B cell (primary cell): ENCODE results near the gene AFG1L. TPM values are rescaled to one million over a fixed set of nuclear protein-coding genes. Genes with fewer than 3 reads are reported as not detected.
A peak's percentile ranks its signal among the peaks of the same experiment; 100 is the strongest.

ENCODE experiments used
- ATAC-seq: fragments of 200-7000 bp; cut with Tn5 transposase; one replicate; pipeline ENCODE4 v1.10.0; 2021; ENCODE audit warnings: low read depth, mild to moderate bottlenecking, moderate number of reproducible peaks, moderate library complexity
- CTCF ChIA-PET: fragments of 350-600 bp; sonication (Branson Sonifier 250); formaldehyde crosslinking; loops from one replicate; lab custom pipeline; 2021; ENCODE audit warnings: antibody characterized with exemption, inconsistent platforms; lab: Charles Lee
- POLR2A ChIA-PET: fragments of 350-600 bp; sonication (Branson Sonifier 250); formaldehyde crosslinking; loops from one replicate; lab custom pipeline; 2021; ENCODE audit warnings: antibody characterized with exemption; lab: Charles Lee
- DNase-seq: peaks from one replicate; pipeline ENCODE4 v3.0.0; 2013
- H2AFZ ChIP-seq: 2 replicates; pipeline ENCODE4 v1.6.1; 2012; ENCODE audit warnings: mild to moderate bottlenecking, low read depth, low read length; ENCODE audit not compliant: insufficient read depth, poor library complexity, severe bottlenecking
- H3K27ac ChIP-seq, 2 donors: 1 replicate in 1 of 2; 2 replicates in 1 of 2; pipeline ENCODE4 v1.5.1; 2012 to 2013; ENCODE audit warnings: low read length in 2 of 2, mild to moderate bottlenecking in 2 of 2, moderate library complexity in 1 of 2
- H3K27me3 ChIP-seq, 4 experiments: fragments of 200-600 bp in 1 of 4; sonication (generic) in 1 of 4; replicated peaks in 1 of 4; 1 replicate in 2 of 4; 2 replicates in 2 of 4; pipeline versions ENCODE4 v1.6.1 to v1.7.0; 2013 to 2016; ENCODE audit warnings: low read length in 3 of 4, mild to moderate bottlenecking in 2 of 4, mixed read lengths in 1 of 4, moderate library complexity in 1 of 4; ENCODE audit not compliant: insufficient read depth in 4 of 4, control insufficient read depth in 3 of 4; ENCODE audit errors: control extremely low read depth in 1 of 4
- H3K36me3 ChIP-seq, 2 experiments: replicated peaks in 1 of 2; 1 replicate in 1 of 2; 2 replicates in 1 of 2; pipeline versions ENCODE4 v1.6.1 to v1.7.1; 2013; ENCODE audit warnings: low read length in 1 of 2; ENCODE audit not compliant: insufficient read depth in 2 of 2, control insufficient read depth in 1 of 2; ENCODE audit errors: control extremely low read depth in 1 of 2, extremely low read depth in 1 of 2
- H3K4me1 ChIP-seq, 2 donors: fragments of 200-600 bp in 1 of 2; sonication (generic) in 1 of 2; 1 replicate in 1 of 2; 2 replicates in 1 of 2; pipeline versions ENCODE4 v1.5.1 to v1.6.1; 2013 to 2017; ENCODE audit warnings: low read length in 2 of 2; ENCODE audit not compliant: control insufficient read depth in 2 of 2, insufficient read depth in 2 of 2
- H3K4me2 ChIP-seq: replicated peaks from 2 replicates; pipeline ENCODE3; 2012; ENCODE audit warnings: mild to moderate bottlenecking, low read depth, low read length; ENCODE audit not compliant: poor library complexity, severe bottlenecking
- H3K4me3 ChIP-seq, 5 experiments: fragments of 200-600 bp in 1 of 5; sonication (generic) in 1 of 5; 1 replicate in 3 of 5; 2 replicates in 2 of 5; pipeline versions ENCODE4 v1.5.1 to v1.7.0; 2011 to 2016; ENCODE audit warnings: low read length in 4 of 5, mild to moderate bottlenecking in 4 of 5, low read depth in 2 of 5, control low read depth in 1 of 5, moderate library complexity in 1 of 5; ENCODE audit not compliant: insufficient read depth in 1 of 5; ENCODE audit errors: control extremely low read depth in 1 of 5, extremely low read depth in 1 of 5
- H3K79me2 ChIP-seq: fragments of 200-600 bp; sonication (generic); one replicate; pipeline ENCODE4 v1.6.0; 2016; ENCODE audit warnings: low read length; ENCODE audit not compliant: control insufficient read depth, insufficient read depth
- H3K9ac ChIP-seq: fragments of 200-600 bp; sonication (generic); 2 replicates; pipeline ENCODE4 v1.6.1; 2017; ENCODE audit warnings: mild to moderate bottlenecking, low read length, moderate library complexity
- H3K9me3 ChIP-seq, 3 donors: one replicate each; pipeline versions ENCODE4 v1.6.1 to v1.7.1; 2013; ENCODE audit warnings: low read length in 2 of 3; ENCODE audit not compliant: control insufficient read depth in 2 of 3, insufficient read depth in 1 of 3; ENCODE audit errors: control extremely low read depth in 1 of 3
- H4K20me1 ChIP-seq: 2 replicates; pipeline ENCODE4 v1.6.0; 2012; ENCODE audit warnings: mild to moderate bottlenecking, low read length; ENCODE audit not compliant: insufficient read depth, control insufficient read depth, poor library complexity, severe bottlenecking
- H3K27ac Mint-ChIP-seq: one replicate; pipeline ENCODE4 v1.8.0; 2021; ENCODE audit warnings: mixed read lengths
- H3K27me3 Mint-ChIP-seq: one replicate; pipeline ENCODE4 v1.8.0; 2021; ENCODE audit warnings: mixed read lengths
- H3K4me1 Mint-ChIP-seq: one replicate; pipeline ENCODE4 v1.8.0; 2021; ENCODE audit warnings: mixed read lengths
- H3K4me3 Mint-ChIP-seq: one replicate; pipeline ENCODE4 v1.8.0; 2021; ENCODE audit warnings: mixed read lengths
- H3K9me3 Mint-ChIP-seq: one replicate; pipeline ENCODE4 v1.8.0; 2022; ENCODE audit warnings: mixed read lengths; ENCODE audit not compliant: insufficient read depth
- CTCF ChIP-seq: fragments of 200-600 bp; IDR thresholded peaks from one replicate; pipeline ENCODE4 v1.8.0; 2022; ENCODE audit warnings: antibody characterized with exemption, mild to moderate bottlenecking
- EZH2 ChIP-seq: IDR thresholded peaks from 2 replicates; pipeline ENCODE4 v1.6.1; 2012; ENCODE audit warnings: borderline replicate concordance, low read depth, mild to moderate bottlenecking, moderate library complexity, low read length; ENCODE audit not compliant: insufficient read depth, poor library complexity, severe bottlenecking
- WGBS: methylation state at CpG from one replicate; pipeline ENCODE4 v1.1.5; 2013; ENCODE audit warnings: missing lambda C conversion rate; ENCODE audit not compliant: insufficient coverage; 5-methylcytosine and 5-hydroxymethylcytosine counted together
- intact Hi-C: fragments of 100-400 bp; cut with micrococcal nuclease; formaldehyde crosslinking; loops from one replicate; pipeline ENCODE4 v1.10.0; 2022
- polyA plus RNA-seq: library from polyadenylated mRNA; depleted of rRNA; stranded (reverse); fragments of >200 nt; gene quantifications from 2 replicates; pipeline ENCODE4 v1.2.3, GENCODE V29; 2012
- total RNA-seq, 2 donors: library from RNA; stranded (reverse); fragments of 120-200 nt in 1 of 2; gene quantifications; 1 replicate in 1 of 2; 2 replicates in 1 of 2; pipeline versions ENCODE4 v1.2.3 to v1.2.4, GENCODE V29; 2013 to 2022

AFG1L gene
- total and polyA plus RNA-seq, 2 donors (not counting 1 experiment from before 2014, with no cell fraction given), result 1.8 to 14.2 TPM

GRCh38 chr6:108253241-108253640 is 41.6 kb upstream of the AFG1L start:
- H3K36me3 ChIP-seq, result peaks cover 6 to 71% of the 10 kb centered on the region in 2 experiments
- intact Hi-C loops, result no loop called here
- H3K9me3 ChIP-seq, result no peaks in the 10 kb centered on the region
- Mint-ChIP-seq H3K27me3 (no peaks in the 10 kb centered on the region), H3K27ac (no peak overlapping the region), H3K4me1 (peaks cover 77% of the 10 kb centered on the region), H3K9me3 (no peaks in the 10 kb centered on the region), H3K4me3 (no peak overlapping the region)
- TF ChIP-seq EZH2 (no peak), CTCF (no peak)
- no peak overlapping the region for H2AFZ ChIP-seq
- H3K79me2 ChIP-seq, result peaks cover 100% of the 10 kb centered on the region
- ChIA-PET POLR2A (no interaction called here), CTCF (interaction anchor here (0.9 kb wide), 1 partner anchor 237 kb away, joined by 4 read pairs; no protein-coding TSS in a partner anchor)
- H4K20me1 ChIP-seq, result peaks cover 98% of the 10 kb centered on the region
- WGBS, result no CpG with 5 or more reads among the region's 1 CpG
- no peak overlapping the region for H3K9ac ChIP-seq
- DNase-seq (no peak), ATAC-seq (no peak)
- no peak overlapping the region for H3K4me2 ChIP-seq
- H3K27ac ChIP-seq, result no peak overlapping the region
- no peaks in the 10 kb centered on the region for H3K27me3 ChIP-seq
- H3K4me1 ChIP-seq, result peaks cover 46 to 58% of the 10 kb centered on the region in 2 donors
- no peak overlapping the region for H3K4me3 ChIP-seq

- H3K9me3 ChIP-seq, result no peaks in the 10 kb centered on the region
- DNase-seq (no peak), ATAC-seq (no peak)
- peaks cover 75% of the 10 kb centered on the region for H3K4me1 Mint-ChIP-seq
- H3K27ac ChIP-seq, result no peak overlapping the region
- ChIA-PET POLR2A (no interaction called here), CTCF (no interaction called here)
- H4K20me1 ChIP-seq, result peaks cover 91% of the 10 kb centered on the region
- no peak overlapping the region for H2AFZ ChIP-seq
- H3K27me3 ChIP-seq, result no peaks in the 10 kb centered on the region
- H3K4me3 ChIP-seq, result no peak overlapping the region
- peak overlapping the region; percentile 10 for H3K27ac Mint-ChIP-seq
- peaks cover 3 to 57% of the 10 kb centered on the region in 2 experiments for H3K36me3 ChIP-seq
- TF ChIP-seq CTCF, result no peak
- no peak for TF ChIP-seq EZH2
- no peak overlapping the region for H3K9ac ChIP-seq
- peak overlapping the region; percentile 40 for H3K4me3 Mint-ChIP-seq
- 93% methylated on average over 2 of the region's 4 CpGs for WGBS
- peaks cover 90% of the 10 kb centered on the region for H3K79me2 ChIP-seq
- no peaks in the 10 kb centered on the region for H3K27me3 Mint-ChIP-seq
- H3K4me1 ChIP-seq, result peaks cover 54 to 70% of the 10 kb centered on the region in 2 donors
- H3K9me3 Mint-ChIP-seq, result no peaks in the 10 kb centered on the region
- H3K4me2 ChIP-seq, result peak overlapping the region; percentile 10
- intact Hi-C loops, result loop anchor here (5.0 kb wide), 3 partner anchors 32 to 753 kb away; no protein-coding TSS in a partner anchor
Observed at GRCh38 chr6:108254433-108255410, 40.1 kb upstream of the AFG1L start.
